Lower leg skin (tissue), 3 donors: ENCODE results near the gene CPNE8.

Source experiments
- POLR2A ChIP-seq, 2 donors: fragments of 450-650 bp; IDR thresholded peaks; one replicate each; pipeline ENCODE4 v1.6.1; 2016 to 2017; ENCODE audit warnings: antibody characterized with exemption in 2 of 2, mild to moderate bottlenecking in 1 of 2, moderate library complexity in 1 of 2
- TF ChIP-seq, protein P1 (sequence below), 3 donors: fragments of 450-650 bp; IDR thresholded peaks; one replicate each; pipeline ENCODE4 v1.5.1; 2016; ENCODE audit warnings: antibody characterized with exemption in 3 of 3, mild to moderate bottlenecking in 3 of 3, moderate library complexity in 2 of 3

DNA sequence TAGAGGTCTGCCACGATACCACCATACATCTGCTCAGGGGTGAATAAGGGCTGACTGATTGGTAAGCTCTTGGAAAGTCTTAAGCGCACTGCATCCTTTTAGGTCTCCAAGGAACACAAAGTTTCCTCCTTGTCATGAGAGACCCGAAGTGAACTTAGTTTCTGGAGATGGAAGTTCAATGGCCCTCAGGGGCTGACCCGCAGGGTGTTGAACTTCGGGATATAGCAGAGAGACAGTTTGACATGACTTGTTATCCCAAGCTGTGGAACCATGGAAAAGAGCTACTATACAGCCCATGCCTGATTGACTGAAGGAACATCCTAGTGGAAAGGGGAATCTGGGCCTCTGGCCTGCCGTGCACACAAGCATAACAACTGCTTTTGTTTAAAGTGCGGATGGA lies 26.9 kb upstream of the CPNE8 start:
- TF ChIP-seq, protein P1, sequence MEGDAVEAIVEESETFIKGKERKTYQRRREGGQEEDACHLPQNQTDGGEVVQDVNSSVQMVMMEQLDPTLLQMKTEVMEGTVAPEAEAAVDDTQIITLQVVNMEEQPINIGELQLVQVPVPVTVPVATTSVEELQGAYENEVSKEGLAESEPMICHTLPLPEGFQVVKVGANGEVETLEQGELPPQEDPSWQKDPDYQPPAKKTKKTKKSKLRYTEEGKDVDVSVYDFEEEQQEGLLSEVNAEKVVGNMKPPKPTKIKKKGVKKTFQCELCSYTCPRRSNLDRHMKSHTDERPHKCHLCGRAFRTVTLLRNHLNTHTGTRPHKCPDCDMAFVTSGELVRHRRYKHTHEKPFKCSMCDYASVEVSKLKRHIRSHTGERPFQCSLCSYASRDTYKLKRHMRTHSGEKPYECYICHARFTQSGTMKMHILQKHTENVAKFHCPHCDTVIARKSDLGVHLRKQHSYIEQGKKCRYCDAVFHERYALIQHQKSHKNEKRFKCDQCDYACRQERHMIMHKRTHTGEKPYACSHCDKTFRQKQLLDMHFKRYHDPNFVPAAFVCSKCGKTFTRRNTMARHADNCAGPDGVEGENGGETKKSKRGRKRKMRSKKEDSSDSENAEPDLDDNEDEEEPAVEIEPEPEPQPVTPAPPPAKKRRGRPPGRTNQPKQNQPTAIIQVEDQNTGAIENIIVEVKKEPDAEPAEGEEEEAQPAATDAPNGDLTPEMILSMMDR (IDR thresholded peaks at IDR 0.05): no peak
- no peak for TF ChIP-seq POLR2A (IDR thresholded peaks at IDR 0.05)
